Anterior cingulate cortex (tissue), 58 donors: ENCODE results near the gene TERF2IP.

ENCODE experiments used
- DNase-seq, 58 donors: peaks; one replicate each; lab custom pipeline; 2025; lab: John Stamatoyannopoulos, UW

Gene TERF2IP

GRCh38 chr16:75647492-75648264, at the start of gene TERF2IP, which contains the start of gene KARS1:
Gene TERF2IP (plus strand): TSS chr16:75647773. CDS start chr16:75647883, 110 bp downstream.
Gene KARS1 (minus strand): TSS chr16:75647665. CDS start chr16:75647639, 26 bp downstream.
- peak; percentile 73 to 97 (median 93) for DNase-seq

- DNase-seq, result no peak
Observed at GRCh38 chr16:75599452-75600277, 47.9 kb upstream of the TERF2IP start.

- DNase-seq, result no peak
Observed at GRCh38 chr16:75603241-75603640, 44.3 kb upstream of the TERF2IP start.

GRCh38 chr16:75606507-75606906, 41.1 kb upstream of the TERF2IP start:
- no peak for DNase-seq

- DNase-seq, result no peak
Observed at GRCh38 chr16:75614066-75614897, 33.3 kb upstream of the TERF2IP start.

- no peak for DNase-seq
Observed at GRCh38 chr16:75615619-75616018, 32.0 kb upstream of the TERF2IP start.

- no peak for DNase-seq
Observed at GRCh38 chr16:75616521-75617010, 31.0 kb upstream of the TERF2IP start.

GRCh38 chr16:75617121-75617520, 30.5 kb upstream of the TERF2IP start:
- no peak for DNase-seq

- DNase-seq, result no peak
Observed at GRCh38 chr16:75618780-75619179, 28.8 kb upstream of the TERF2IP start.

GRCh38 chr16:75620326-75621169, 27.0 kb upstream of the TERF2IP start:
- DNase-seq, result no peak

- DNase-seq, result peak in 2 of 58 donors; percentile 6 to 24
Observed at GRCh38 chr16:75621170-75621477, 26.4 kb upstream of the TERF2IP start.

- DNase-seq, result peak; percentile 67 to 99 (median 95)
Observed at GRCh38 chr16:75622761-75623605, 24.6 kb upstream of the TERF2IP start, which contains the start of gene ADAT1. Gene ADAT1 (minus strand): TSS chr16:75623281. CDS start chr16:75620799, 2,482 bp downstream.

GRCh38 chr16:75624921-75625334, 22.6 kb upstream of the TERF2IP start:
- no peak for DNase-seq

- DNase-seq, result no peak
Observed at GRCh38 chr16:75626806-75627205, 20.8 kb upstream of the TERF2IP start.

GRCh38 chr16:75627851-75628250, 19.7 kb upstream of the TERF2IP start:
- no peak for DNase-seq

GRCh38 chr16:75628351-75628750, 19.2 kb upstream of the TERF2IP start:
- no peak for DNase-seq

- no peak for DNase-seq
Observed at GRCh38 chr16:75629132-75629531, 18.4 kb upstream of the TERF2IP start.

GRCh38 chr16:75630052-75630451, 17.5 kb upstream of the TERF2IP start:
- no peak for DNase-seq

GRCh38 chr16:75632857-75633256, 14.7 kb upstream of the TERF2IP start:
- no peak for DNase-seq
